Calu3 (cell line): Measurements from ENCODE around the gene ZDHHC1. TPM values are rescaled to one million over a fixed set of nuclear protein-coding genes. Genes with fewer than 3 reads are reported as not detected.

Source experiments
- BruUV-seq: library from RNA; stranded (reverse); fragments of 400-500 nt; replicated peaks from 2 replicates; lab custom pipeline; 2021; lab: Mats Ljungman, UMichigan
- CTCF ChIA-PET: fragments of 300-600 bp; sonication (Branson Sonifier 250); formaldehyde crosslinking; loops from one replicate; lab custom pipeline; 2022; ENCODE audit warnings: antibody characterized with exemption; lab: Charles Lee
- DNase-seq: peaks from one replicate; pipeline ENCODE4 v3.0.0; 2022
- H3K27ac Mint-ChIP-seq: one replicate; pipeline ENCODE4 v1.8.0; 2022; ENCODE audit warnings: mixed read lengths; ENCODE audit not compliant: unreplicated experiment
- H3K27me3 Mint-ChIP-seq: one replicate; pipeline ENCODE4 v1.8.0; 2022; ENCODE audit warnings: mixed read lengths; ENCODE audit not compliant: unreplicated experiment
- H3K36me3 Mint-ChIP-seq: one replicate; pipeline ENCODE4 v1.8.0; 2022; ENCODE audit warnings: mild to moderate bottlenecking, moderate library complexity, mixed read lengths; ENCODE audit not compliant: insufficient read depth, unreplicated experiment
- H3K4me1 Mint-ChIP-seq: one replicate; pipeline ENCODE4 v1.8.0; 2022; ENCODE audit warnings: mild to moderate bottlenecking, low read depth, mixed read lengths; ENCODE audit not compliant: unreplicated experiment
- H3K4me3 Mint-ChIP-seq: one replicate; pipeline ENCODE4 v1.8.0; 2022; ENCODE audit warnings: mild to moderate bottlenecking, low read depth, moderate library complexity, mixed read lengths; ENCODE audit not compliant: unreplicated experiment
- H3K9me3 Mint-ChIP-seq: one replicate; pipeline ENCODE4 v1.8.0; 2022; ENCODE audit warnings: low read depth, mixed read lengths; ENCODE audit not compliant: unreplicated experiment
- CTCF ChIP-seq: fragments of 200-600 bp; IDR thresholded peaks from one replicate; pipeline ENCODE4 v1.8.0; 2022; ENCODE audit warnings: antibody characterized with exemption; ENCODE audit not compliant: unreplicated experiment
- intact Hi-C: fragments of 100-400 bp; cut with micrococcal nuclease; formaldehyde crosslinking; loops from one replicate; pipeline ENCODE4 v1.10.0; 2022; ENCODE audit not compliant: unreplicated experiment
- total RNA-seq: library from RNA; stranded (reverse); gene quantifications from 2 replicates; pipeline ENCODE4 v1.2.3, GENCODE V29; 2022

ZDHHC1 gene
- total RNA-seq, 1 experiment from 2014 or later, result 22.6 TPM

DNA sequence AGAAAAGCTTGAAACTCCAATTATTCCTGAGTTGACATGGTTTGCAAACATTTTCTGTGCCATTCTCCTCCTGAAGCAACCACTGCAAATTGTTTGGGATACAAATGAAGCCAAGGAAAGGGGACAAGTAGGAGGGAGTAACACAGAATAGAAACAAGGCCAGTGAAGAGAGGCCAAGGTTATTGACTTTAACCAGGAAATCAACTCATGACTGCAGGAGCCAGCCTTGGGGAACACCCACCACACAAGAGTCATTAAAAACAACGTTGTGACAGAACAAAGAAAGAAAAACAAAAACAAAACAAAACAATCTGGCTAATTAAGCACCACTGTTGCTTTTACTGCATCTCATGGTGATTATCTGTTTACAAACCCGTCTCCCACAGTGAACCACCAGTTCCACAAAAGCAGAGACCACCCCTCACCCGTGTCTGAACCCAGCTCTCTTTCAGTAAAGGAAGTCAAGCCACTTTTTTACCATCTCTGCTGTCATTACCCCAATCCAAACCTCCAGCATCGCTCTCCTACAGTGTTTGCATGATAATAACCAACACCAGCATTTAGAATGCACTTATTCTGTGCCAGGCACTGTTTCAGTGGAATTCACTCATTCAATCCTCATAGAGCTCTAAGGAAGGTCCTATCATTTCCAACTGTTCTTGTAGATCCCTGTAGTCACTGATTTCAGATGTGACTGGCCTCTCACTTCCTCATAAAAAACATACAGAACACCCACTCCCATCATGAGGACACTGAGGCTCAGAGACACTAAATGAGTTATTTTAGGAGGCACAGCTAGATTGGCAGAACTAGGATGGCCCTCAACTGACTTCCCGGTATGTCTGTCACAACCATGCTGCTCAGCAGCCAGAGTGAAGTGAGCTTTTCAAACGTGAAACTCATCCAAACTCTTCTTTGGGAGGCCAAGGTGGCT, 2.0 kb downstream of the ZDHHC1 start:
- H3K36me3 Mint-ChIP-seq, result peaks cover 30% of the 10 kb centered on the region
- H3K4me1 Mint-ChIP-seq, result peaks cover 38% of the 10 kb centered on the region
- no peaks in the 10 kb centered on the region for H3K9me3 Mint-ChIP-seq
- intact Hi-C loops, result no loop called here
- TF ChIP-seq CTCF, result no peak
- peak overlapping the region; percentile 32 for H3K4me3 Mint-ChIP-seq
- TSS peak; percentile 38 for BruUV-seq
- no peak for DNase-seq
- CTCF ChIA-PET, result interaction anchor here (0.5 kb wide), 1 partner anchor 65 kb away, joined by 3 read pairs; no protein-coding TSS in a partner anchor
- peaks cover 5% of the 10 kb centered on the region for H3K27me3 Mint-ChIP-seq
- H3K27ac Mint-ChIP-seq, result peak overlapping the region; percentile 55

DNA sequence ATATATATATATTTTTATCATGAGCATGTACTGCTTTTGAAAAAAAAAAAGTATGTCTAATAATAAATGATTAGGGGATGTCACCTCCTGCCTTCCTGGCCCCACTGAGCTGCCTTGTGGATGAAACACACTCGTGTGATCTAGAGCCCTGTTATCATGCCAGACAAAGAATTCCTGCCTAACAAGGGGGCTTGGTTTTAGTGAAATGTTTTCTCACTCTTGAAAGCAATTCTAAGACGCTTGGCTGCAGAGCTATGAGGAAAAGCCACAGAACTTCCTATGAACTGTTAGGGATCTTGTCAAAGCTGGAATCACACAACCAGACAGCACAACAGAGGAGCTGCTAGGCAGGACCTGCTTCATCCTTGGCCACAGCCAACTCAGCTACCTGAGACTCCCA, 4.0 kb downstream of the ZDHHC1 start:
- BruUV-seq, result no TSS peak
- no peak overlapping the region for H3K27ac Mint-ChIP-seq
- no peak overlapping the region for H3K4me3 Mint-ChIP-seq
- no peak for DNase-seq
- peaks cover 44% of the 10 kb centered on the region for H3K4me1 Mint-ChIP-seq
- no peaks in the 10 kb centered on the region for H3K9me3 Mint-ChIP-seq
- H3K27me3 Mint-ChIP-seq, result no peaks in the 10 kb centered on the region
- intact Hi-C loops, result no loop called here
- no peak for TF ChIP-seq CTCF
- peaks cover 25% of the 10 kb centered on the region for H3K36me3 Mint-ChIP-seq
- CTCF ChIA-PET, result interaction anchor here (0.7 to 1.3 kb wide), 5 partner anchors 29 to 458 kb away, joined by 3 to 6 read pairs (median 3); no protein-coding TSS in a partner anchor

GRCh38 chr16:67411339-67411738, 4.9 kb downstream of the ZDHHC1 start:
- TF ChIP-seq CTCF, result no peak
- BruUV-seq, result no TSS peak
- H3K4me3 Mint-ChIP-seq, result no peak overlapping the region
- peaks cover 39% of the 10 kb centered on the region for H3K4me1 Mint-ChIP-seq
- no peaks in the 10 kb centered on the region for H3K27me3 Mint-ChIP-seq
- peaks cover 16% of the 10 kb centered on the region for H3K36me3 Mint-ChIP-seq
- CTCF ChIA-PET, result interaction anchor here (0.7 kb wide), 1 partner anchor 35 kb away, joined by 3 read pairs; no protein-coding TSS in a partner anchor
- no peak overlapping the region for H3K27ac Mint-ChIP-seq
- no peak for DNase-seq
- H3K9me3 Mint-ChIP-seq, result no peaks in the 10 kb centered on the region
- intact Hi-C loops, result no loop called here

GRCh38 chr16:67409631-67410030, 6.6 kb downstream of the ZDHHC1 start:
- no peak overlapping the region for H3K27ac Mint-ChIP-seq
- CTCF ChIA-PET, result no interaction called here
- H3K4me3 Mint-ChIP-seq, result no peak overlapping the region
- DNase-seq, result no peak
- no peak for TF ChIP-seq CTCF
- H3K9me3 Mint-ChIP-seq, result no peaks in the 10 kb centered on the region
- intact Hi-C loops, result no loop called here
- H3K27me3 Mint-ChIP-seq, result no peaks in the 10 kb centered on the region
- no TSS peak for BruUV-seq
- peaks cover 44% of the 10 kb centered on the region for H3K4me1 Mint-ChIP-seq
- peaks cover 20% of the 10 kb centered on the region for H3K36me3 Mint-ChIP-seq
